Measurements from ENCODE around the gene KCND3.

DNA sequence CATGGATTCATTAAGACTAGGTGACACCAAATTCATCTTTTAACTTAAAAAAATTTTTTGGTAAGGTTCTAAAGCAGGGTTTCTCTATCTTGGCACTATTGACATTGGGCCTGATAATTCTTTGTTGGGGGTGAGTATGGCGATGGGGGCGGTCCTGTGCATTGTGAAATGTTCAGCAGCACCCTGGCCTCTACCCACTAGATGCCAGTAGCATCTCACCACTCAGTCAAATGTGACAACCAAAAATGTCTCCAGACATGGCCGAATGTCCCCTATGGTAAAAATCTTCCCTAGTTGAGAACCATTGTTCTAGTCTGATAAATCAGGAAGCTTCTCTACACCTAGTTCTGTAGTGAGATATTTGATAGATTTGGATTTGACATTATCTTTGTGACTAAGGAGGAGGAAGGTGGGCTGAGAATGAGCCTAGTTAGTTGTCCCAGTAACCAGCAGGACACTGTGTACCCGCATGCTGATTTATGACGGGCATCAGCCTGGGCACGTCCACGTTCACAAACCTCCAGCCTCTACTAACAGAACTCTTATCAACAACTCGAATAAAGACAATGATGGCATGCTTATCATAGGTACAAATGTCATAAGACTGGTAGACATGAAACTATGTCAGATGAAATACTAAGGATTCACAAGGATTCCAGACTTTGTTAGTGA is 104.6 kb downstream of the KCND3 start:
- TF ChIP-seq GATA2 (IDR thresholded peaks at IDR 0.05; ENCODE audit: low read depth, low read length): no peak
- no peak for TF ChIP-seq GATA3 (IDR thresholded peaks at IDR 0.05; ENCODE audit: low read depth, low read length)
